ENCODE measurements around the gene SOS1. TPM values are rescaled to one million over a fixed set of nuclear protein-coding genes. Genes with fewer than 3 reads are reported as not detected.
A peak's percentile ranks its signal among the peaks of the same experiment; 100 is the strongest.

SOS1 gene
- total RNA-seq, 1 donor from 2014 or later = 28.5 TPM

GRCh38 chr2:38959938-38960608, 160.8 kb downstream of the SOS1 start:
- Mint-ChIP-seq H3K4me1 (peaks cover 4% of the 10 kb centered on the region), H3K36me3 (peaks cover 2% of the 10 kb centered on the region), H3K9me3 (peaks cover 7% of the 10 kb centered on the region), H3K4me3 (no peak overlapping the region), H3K27ac (no peak overlapping the region), H3K27me3 (ENCODE audit: insufficient read depth, low read depth) (peaks cover 3% of the 10 kb centered on the region)
- H3K4me3 ChIP-seq = no peak overlapping the region
- no peak overlapping the region for H3K4me2 ChIP-seq
- no peaks in the 10 kb centered on the region for H4K20me1 ChIP-seq (ENCODE audit: low read depth)
- H3K9me3 ChIP-seq (ENCODE audit: low read depth) = no peaks in the 10 kb centered on the region
- H3K4me1 ChIP-seq = no peaks in the 10 kb centered on the region
- no peaks in the 10 kb centered on the region for H3K36me3 ChIP-seq
- peaks cover 26% of the 10 kb centered on the region for H3K27me3 ChIP-seq
- no peaks in the 10 kb centered on the region for H3K79me2 ChIP-seq (ENCODE audit: low read depth)
- peak overlapping the region; percentile 96 for H2AFZ ChIP-seq (replicated peaks)
- H3K9ac ChIP-seq = no peak overlapping the region
- peak; percentile 90 for DNase-seq (ENCODE audit: low spot score)
- no peak for TF ChIP-seq EZH2 (IDR thresholded peaks at IDR 0.05)
- TF ChIP-seq EZH2phosphoT487 (IDR thresholded peaks at IDR 0.05) = no peak
- no peak for TF ChIP-seq CTCF (IDR thresholded peaks at IDR 0.05)
- H3F3A ChIP-seq (ENCODE audit: low read depth) = no peaks in the 10 kb centered on the region
- no peak overlapping the region for H3K27ac ChIP-seq

DNA sequence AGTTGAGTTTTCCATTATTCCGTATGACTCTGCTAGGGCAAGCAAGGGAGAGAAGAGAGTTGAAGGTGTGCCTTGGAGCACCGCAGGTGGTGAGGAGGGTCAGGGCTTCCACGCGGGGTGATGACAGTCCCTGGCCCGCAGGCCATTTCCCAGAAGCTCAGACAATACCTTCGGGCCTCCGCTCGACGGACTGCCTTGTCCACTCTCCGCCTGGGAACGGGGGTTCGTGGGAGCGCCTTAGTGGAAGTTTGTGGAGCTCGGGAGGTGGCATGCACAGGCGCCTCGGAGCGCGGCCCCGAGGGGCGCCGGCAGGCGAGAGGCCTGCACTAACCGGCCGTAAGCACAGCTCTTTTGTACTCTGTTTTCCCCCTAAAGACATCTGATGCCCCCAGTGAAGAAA, 161.4 kb downstream of the SOS1 start:
- Histone ChIP-seq H3K9me3 (ENCODE audit: low read depth) (no peaks in the 10 kb centered on the region), H3K36me3 (no peaks in the 10 kb centered on the region), H3K27me3 (peaks cover 26% of the 10 kb centered on the region), H4K20me1 (ENCODE audit: low read depth) (no peaks in the 10 kb centered on the region), H2AFZ (replicated peaks) (no peak overlapping the region), H3K79me2 (ENCODE audit: low read depth) (no peaks in the 10 kb centered on the region), H3K27ac (no peak overlapping the region), H3F3A (ENCODE audit: low read depth) (no peaks in the 10 kb centered on the region), H3K9ac (no peak overlapping the region), H3K4me2 (no peak overlapping the region), H3K4me3 (no peak overlapping the region), H3K4me1 (no peaks in the 10 kb centered on the region)
- Mint-ChIP-seq H3K27ac (no peak overlapping the region), H3K4me1 (peaks cover 4% of the 10 kb centered on the region), H3K4me3 (no peak overlapping the region), H3K9me3 (peaks cover 7% of the 10 kb centered on the region), H3K36me3 (peaks cover 2% of the 10 kb centered on the region), H3K27me3 (ENCODE audit: insufficient read depth, low read depth) (peaks cover 3% of the 10 kb centered on the region)
- no peak for DNase-seq (ENCODE audit: low spot score)
- TF ChIP-seq CTCF (IDR thresholded peaks at IDR 0.05) = no peak
- no peak for TF ChIP-seq EZH2 (IDR thresholded peaks at IDR 0.05)

GRCh38 chr2:38957972-38958371, 162.9 kb downstream of the SOS1 start:
- Mint-ChIP-seq H3K4me1 (peaks cover 4% of the 10 kb centered on the region), H3K36me3 (peaks cover 2% of the 10 kb centered on the region), H3K27ac (no peak overlapping the region), H3K27me3 (ENCODE audit: insufficient read depth, low read depth) (peaks cover 3% of the 10 kb centered on the region), H3K9me3 (peaks cover 7% of the 10 kb centered on the region), H3K4me3 (no peak overlapping the region)
- H3F3A ChIP-seq (ENCODE audit: low read depth) = no peaks in the 10 kb centered on the region
- TF ChIP-seq CTCF (IDR thresholded peaks at IDR 0.05) (no peak), EZH2 (IDR thresholded peaks at IDR 0.05) (no peak), EZH2phosphoT487 (IDR thresholded peaks at IDR 0.05) (no peak)
- H2AFZ ChIP-seq (replicated peaks) = no peak overlapping the region
- H3K79me2 ChIP-seq (ENCODE audit: low read depth) = no peaks in the 10 kb centered on the region
- H3K4me2 ChIP-seq = no peak overlapping the region
- no peak overlapping the region for H3K27ac ChIP-seq
- peaks cover 26% of the 10 kb centered on the region for H3K27me3 ChIP-seq
- no peaks in the 10 kb centered on the region for H3K36me3 ChIP-seq
- no peaks in the 10 kb centered on the region for H3K4me1 ChIP-seq
- no peak overlapping the region for H3K9ac ChIP-seq
- H3K4me3 ChIP-seq = no peak overlapping the region
- no peaks in the 10 kb centered on the region for H3K9me3 ChIP-seq (ENCODE audit: low read depth)
- H4K20me1 ChIP-seq (ENCODE audit: low read depth) = no peaks in the 10 kb centered on the region
- DNase-seq (ENCODE audit: low spot score) = no peak

All from neural progenitor cell (in vitro differentiated cells).